HepG2 (cell line): ENCODE results near the gene COX4I1. TPM values are rescaled to one million over a fixed set of nuclear protein-coding genes. Genes with fewer than 3 reads are reported as not detected.

Experiments used
- AKAP8 ChIP-seq: sonication (generic); formaldehyde crosslinking; IDR thresholded peaks from 2 replicates; pipeline ENCODE4 v1.5.1; 2020; ENCODE audit warnings: mild to moderate bottlenecking, missing genetic modification reagents
- ARHGAP35 ChIP-seq: sonication (generic); formaldehyde crosslinking; IDR thresholded peaks from 2 replicates; pipeline ENCODE4 v1.9.0; 2022; ENCODE audit warnings: mild to moderate bottlenecking, inconsistent platforms, moderate library complexity, missing genetic modification reagents, borderline replicate concordance
- BRD4 ChIP-seq: sonication (generic); formaldehyde crosslinking; IDR thresholded peaks from 2 replicates; pipeline ENCODE4 v1.4.0; 2020; ENCODE audit warnings: missing genetic modification reagents
- DBP ChIP-seq: sonication (generic); formaldehyde crosslinking; IDR thresholded peaks from 2 replicates; pipeline ENCODE4 v1.4.0; 2020; ENCODE audit warnings: missing genetic modification reagents; ENCODE audit errors: not compliant biosample characterization
- FOXC1 ChIP-seq: sonication (generic); formaldehyde crosslinking; IDR thresholded peaks from 2 replicates; pipeline ENCODE4 v1.8.0; 2022; ENCODE audit warnings: mild to moderate bottlenecking, missing genetic modification reagents, borderline replicate concordance
- GRHL1 ChIP-seq: sonication (generic); formaldehyde crosslinking; conservative IDR thresholded peaks from 2 replicates; pipeline ENCODE4 v1.8.0; 2022; ENCODE audit warnings: missing genetic modification reagents
- PAF1 ChIP-seq: IDR thresholded peaks from 2 replicates; pipeline ENCODE4 v1.6.1; 2016; ENCODE audit warnings: missing genetic modification reagents, missing compliant biosample characterization
- SAP130 ChIP-seq: IDR thresholded peaks from 2 replicates; pipeline ENCODE4 v1.6.1; 2016; ENCODE audit warnings: low read depth
- SCMH1 ChIP-seq: sonication (generic); formaldehyde crosslinking; IDR thresholded peaks from 2 replicates; pipeline ENCODE4 v1.9.0; 2021; ENCODE audit warnings: missing genetic modification reagents, mild to moderate bottlenecking, borderline replicate concordance
- TOE1 ChIP-seq: sonication (generic); formaldehyde crosslinking; IDR thresholded peaks from 2 replicates; pipeline ENCODE4 v1.4.0; 2020; ENCODE audit warnings: mild to moderate bottlenecking, missing genetic modification reagents
- ZBTB20 ChIP-seq: sonication (generic); formaldehyde crosslinking; IDR thresholded peaks from 2 replicates; pipeline ENCODE4 v1.8.1; 2023; ENCODE audit warnings: missing genetic modification reagents, low read depth, mild to moderate bottlenecking, borderline replicate concordance
- ZBTB4 ChIP-seq: sonication (generic); formaldehyde crosslinking; IDR thresholded peaks from 2 replicates; pipeline ENCODE4 v1.4.0; 2020; ENCODE audit warnings: missing genetic modification reagents, mild to moderate bottlenecking, borderline replicate concordance
- ZMYM4 ChIP-seq: sonication (generic); formaldehyde crosslinking; IDR thresholded peaks from 2 replicates; pipeline ENCODE4 v1.8.1; 2023; ENCODE audit warnings: mild to moderate bottlenecking, missing genetic modification reagents
- ZNF138 ChIP-seq: sonication (generic); formaldehyde crosslinking; IDR thresholded peaks from 2 replicates; pipeline ENCODE4 v1.5.0; 2020; ENCODE audit warnings: mild to moderate bottlenecking, low read depth, missing genetic modification reagents
- ZNF17 ChIP-seq: sonication (generic); formaldehyde crosslinking; IDR thresholded peaks from 2 replicates; pipeline ENCODE4 v1.5.0; 2020; ENCODE audit warnings: mild to moderate bottlenecking, missing genetic modification reagents
- ZNF205 ChIP-seq: IDR thresholded peaks from 2 replicates; pipeline ENCODE4 v1.6.1; 2018; ENCODE audit warnings: missing biosample characterization, missing genetic modification reagents
- ZNF33B ChIP-seq: sonication (generic); formaldehyde crosslinking; IDR thresholded peaks from 2 replicates; pipeline ENCODE4 v1.5.1; 2020; ENCODE audit warnings: mild to moderate bottlenecking, missing genetic modification reagents
- ZNF446 ChIP-seq: sonication (generic); formaldehyde crosslinking; IDR thresholded peaks from 2 replicates; pipeline ENCODE4 v1.5.0; 2020; ENCODE audit warnings: mild to moderate bottlenecking, missing genetic modification reagents
- ZNF615 ChIP-seq: sonication (generic); formaldehyde crosslinking; IDR thresholded peaks from 2 replicates; pipeline ENCODE4 v1.5.0; 2020; ENCODE audit warnings: mild to moderate bottlenecking, missing genetic modification reagents, borderline replicate concordance
- ZNF768 ChIP-seq: sonication (generic); formaldehyde crosslinking; IDR thresholded peaks from 2 replicates; pipeline ENCODE4 v1.4.0; 2020; ENCODE audit warnings: missing genetic modification reagents
- ZNF782 ChIP-seq: sonication (generic); formaldehyde crosslinking; IDR thresholded peaks from 2 replicates; pipeline ENCODE4 v1.4.0; 2020; ENCODE audit warnings: missing genetic modification reagents, mild to moderate bottlenecking, borderline replicate concordance
- polyA plus RNA-seq, 8 experiments: library from polyadenylated mRNA; depleted of rRNA in 3 of 8; stranded (reverse) in 7 of 8; unstranded in 1 of 8; fragments of >200 nt; fragmentation: Illumina TruSeq in 4 of 8; extraction: Trizol in 4 of 8; gene quantifications; 2 replicates each; pipeline versions ENCODE4 v1.2.1 to v1.2.3, GENCODE V29; 2011 to 2016; ENCODE audit warnings: low read depth in 4 of 8, missing spikeins in 1 of 8, mixed read lengths in 1 of 8; ENCODE audit not compliant: insufficient read depth in 1 of 8
- total RNA-seq, 5 experiments: library from RNA; depleted of rRNA; stranded (reverse); fragments of >200 nt; fragmentation: Illumina TruSeq; extraction: Trizol; gene quantifications; 2 replicates each; pipeline ENCODE4 v1.2.3, GENCODE V29; 2016; ENCODE audit warnings: low read depth in 1 of 5
- TF ChIP-seq, protein P1 (sequence below): sonication (generic); formaldehyde crosslinking; IDR thresholded peaks from 2 replicates; pipeline ENCODE4 v1.8.0; 2022; ENCODE audit warnings: missing genetic modification reagents, mild to moderate bottlenecking, inconsistent platforms, borderline replicate concordance
- TF ChIP-seq, protein P2 (sequence below): IDR thresholded peaks from 2 replicates; pipeline ENCODE4 v1.6.1; 2012; ENCODE audit warnings: inconsistent platforms

The COX4I1 gene
- total and polyA plus RNA-seq, 2 of the 13 experiments (the other 11 are each of a cell fraction or from before 2014, with no cell fraction given) = 658 to 902 TPM

DNA sequence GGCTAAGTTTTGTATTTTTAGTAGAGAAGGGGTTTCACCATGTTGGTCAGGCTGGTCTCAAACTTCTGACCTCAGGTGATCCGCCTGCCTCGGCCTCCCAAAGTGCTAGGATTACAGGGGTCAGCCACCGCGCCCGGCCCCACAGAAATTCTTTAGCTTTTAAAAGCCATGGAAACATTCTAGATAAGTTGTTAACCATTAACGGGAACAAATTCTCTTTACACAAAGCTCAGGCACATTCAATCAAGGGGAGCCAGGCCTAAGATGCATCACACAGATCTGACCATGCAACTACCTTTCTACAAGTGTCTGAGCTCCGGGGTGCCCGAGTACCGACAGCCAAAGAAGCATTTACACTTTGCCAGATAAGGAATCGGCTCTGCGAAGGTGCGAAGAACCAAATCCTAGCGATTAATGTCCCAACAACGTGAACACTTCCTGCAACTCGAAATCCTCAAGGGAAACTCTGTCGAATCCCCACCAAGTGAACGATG lies 1.2 kb upstream of the COX4I1 start (continued):
- TF ChIP-seq, protein P1, sequence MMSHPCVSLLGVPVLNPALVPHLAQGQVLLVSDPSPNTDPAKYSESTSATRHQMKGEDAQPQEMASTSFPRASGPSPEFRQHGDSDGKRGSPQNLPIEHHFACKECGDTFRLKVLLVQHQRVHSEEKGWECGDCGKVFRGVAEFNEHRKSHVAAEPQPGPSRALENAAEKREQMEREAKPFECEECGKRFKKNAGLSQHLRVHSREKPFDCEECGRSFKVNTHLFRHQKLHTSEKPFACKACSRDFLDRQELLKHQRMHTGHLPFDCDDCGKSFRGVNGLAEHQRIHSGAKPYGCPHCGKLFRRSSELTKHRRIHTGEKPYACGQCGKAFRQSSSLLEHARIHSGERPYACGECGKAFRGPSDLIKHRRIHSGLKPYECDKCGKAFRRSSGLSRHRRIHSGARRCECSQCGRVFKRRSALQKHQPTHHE (CRISPR knock-in tag) = 0 out of 2 replicates have a peak, but pooled peaks have one; percentile 47
- TF ChIP-seq ZMYM4 (0 out of 2 replicates have a peak, but pooled peaks have one; percentile 38), SCMH1 (no peak), ZNF615 (CRISPR knock-in tag) (no peak), ARHGAP35 (CRISPR knock-in tag) (no peak), AKAP8 (CRISPR knock-in tag) (no peak), FOXC1 (CRISPR knock-in tag) (0 out of 2 replicates have a peak, but pooled peaks have one; percentile 69), ZNF446 (no peak), ZNF33B (CRISPR knock-in tag) (no peak), GRHL1 (CRISPR knock-in tag) (no peak), TOE1 (CRISPR knock-in tag) (no peak), ZNF138 (no peak), PAF1 (CRISPR knock-in tag) (no peak), ZNF17 (CRISPR knock-in tag) (no peak), ZNF205 (CRISPR knock-in tag) (no peak), DBP (CRISPR knock-in tag) (no peak), ZNF782 (CRISPR knock-in tag) (no peak), BRD4 (CRISPR knock-in tag) (no peak), ZBTB4 (CRISPR knock-in tag) (no peak), ZNF768 (CRISPR knock-in tag) (no peak), ZBTB20 (CRISPR knock-in tag) (no peak), SAP130 (CRISPR knock-in tag) (peak; percentile 61; the same call in 1 of the 2 replicates)
- TF ChIP-seq, protein P2, sequence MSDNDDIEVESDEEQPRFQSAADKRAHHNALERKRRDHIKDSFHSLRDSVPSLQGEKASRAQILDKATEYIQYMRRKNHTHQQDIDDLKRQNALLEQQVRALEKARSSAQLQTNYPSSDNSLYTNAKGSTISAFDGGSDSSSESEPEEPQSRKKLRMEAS = no peak
